ENCODE measurements around the gene ORAI2.
A peak's percentile ranks its signal among the peaks of the same experiment; 100 is the strongest.
"Not testable (repeated sequence)": the region's sequence is repeated elsewhere in the genome, so short reads cannot be mapped to it uniquely, and the experiment has no call there.

Gene ORAI2

DNA sequence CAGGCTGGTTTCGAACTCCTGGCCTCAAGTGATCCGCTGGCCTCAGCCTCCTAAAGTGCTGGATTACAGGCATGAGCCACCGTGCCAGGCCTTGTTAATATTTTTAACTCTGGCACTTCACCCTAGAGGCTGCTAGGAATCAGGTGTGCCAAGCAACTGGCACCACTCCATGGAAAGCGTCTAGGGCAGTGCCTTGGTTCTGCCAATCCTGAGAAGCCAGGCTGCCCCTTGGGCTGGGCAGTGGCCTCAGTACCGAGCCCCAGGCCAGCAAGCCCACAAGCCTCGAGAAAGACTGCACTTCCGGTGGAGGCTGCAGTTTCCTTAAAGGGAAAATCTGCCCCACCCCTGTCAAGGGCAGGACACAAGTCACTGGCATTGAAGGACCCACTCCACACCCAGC, 19.9 kb downstream of the ORAI2 start:
- no peaks in the 10 kb centered on the region for H3K9me3 ChIP-seq (ENCODE audit: control insufficient read depth in 5 of 5, low read length in 5 of 5)
- peaks cover 0 to 30% (median 22%) of the 10 kb centered on the region in 5 donors for H3K36me3 ChIP-seq (ENCODE audit: control insufficient read depth in 5 of 5, insufficient read depth in 5 of 5, low read length in 5 of 5)
- H3K9ac ChIP-seq (ENCODE audit: low read length in 5 of 5) = no peak overlapping the region
- H3K4me3 ChIP-seq (ENCODE audit: low read depth in 1 of 5, low read length in 5 of 5) = no peak overlapping the region
- H3K27ac ChIP-seq (ENCODE audit: low read depth, low read length) = no peak overlapping the region
- H3K4me1 ChIP-seq (ENCODE audit: control insufficient read depth in 5 of 5, insufficient read depth in 5 of 5, low read length in 5 of 5) = peaks cover 0 to 9% (median 7%) of the 10 kb centered on the region in 5 donors
- H3K27me3 ChIP-seq (ENCODE audit: control insufficient read depth in 5 of 5, insufficient read depth in 4 of 5, low read length in 5 of 5) = no peaks in the 10 kb centered on the region

DNA sequence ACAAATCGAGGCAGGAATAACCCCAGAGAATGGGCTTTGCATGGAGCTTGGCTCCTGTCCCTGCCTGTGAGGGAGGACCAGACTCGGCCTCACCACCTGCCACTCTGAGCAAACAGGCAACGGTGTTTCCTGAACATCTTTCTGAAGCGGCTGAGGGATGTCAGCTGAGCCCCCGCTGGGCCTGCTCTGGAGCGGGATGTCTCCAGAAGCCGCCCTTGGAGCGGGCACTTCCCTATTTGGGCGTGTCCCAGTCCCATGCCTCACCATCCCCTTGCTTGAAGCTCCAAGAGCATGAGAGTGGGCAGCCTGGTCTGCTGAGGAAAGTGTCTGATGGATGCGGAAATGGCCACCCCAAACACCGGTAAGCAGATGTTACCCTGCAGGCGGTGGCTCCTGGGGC, 21.1 kb downstream of the ORAI2 start:
- H3K9me3 ChIP-seq (ENCODE audit: control insufficient read depth in 5 of 5, low read length in 5 of 5) = no peaks in the 10 kb centered on the region
- H3K4me1 ChIP-seq (ENCODE audit: control insufficient read depth in 5 of 5, insufficient read depth in 5 of 5, low read length in 5 of 5) = peaks cover 0 to 9% (median 7%) of the 10 kb centered on the region in 5 donors
- no peak overlapping the region for H3K9ac ChIP-seq (ENCODE audit: low read length in 5 of 5)
- no peak overlapping the region for H3K4me3 ChIP-seq (ENCODE audit: low read depth in 1 of 5, low read length in 5 of 5)
- H3K36me3 ChIP-seq (ENCODE audit: control insufficient read depth in 5 of 5, insufficient read depth in 5 of 5, low read length in 5 of 5) = peaks cover 0 to 41% (median 30%) of the 10 kb centered on the region in 5 donors
- H3K27ac ChIP-seq (ENCODE audit: low read depth, low read length) = no peak overlapping the region
- no peaks in the 10 kb centered on the region for H3K27me3 ChIP-seq (ENCODE audit: control insufficient read depth in 5 of 5, insufficient read depth in 4 of 5, low read length in 5 of 5)

DNA sequence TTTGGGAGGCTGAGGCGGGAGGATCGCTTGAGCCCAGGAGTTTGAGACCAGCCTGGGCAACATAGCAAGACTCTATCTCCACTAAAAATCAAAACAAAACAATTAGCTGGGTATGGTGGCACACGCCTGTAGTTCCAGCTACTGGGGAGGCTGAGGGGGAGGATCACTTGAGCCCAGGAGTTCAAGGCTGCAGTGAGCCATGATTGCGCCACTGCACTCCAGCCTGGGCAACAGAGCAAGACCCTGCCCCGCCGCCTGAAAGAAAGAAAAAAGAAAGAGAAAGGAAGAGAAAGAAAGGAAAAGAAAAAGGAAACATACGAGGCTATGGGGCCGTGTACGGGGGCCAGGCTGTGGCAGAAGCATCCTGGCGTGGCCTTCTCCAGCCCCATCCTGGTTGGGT, 21.6 kb downstream of the ORAI2 start:
- not testable (repeated sequence) for H3K27me3 ChIP-seq (ENCODE audit: control insufficient read depth in 5 of 5, insufficient read depth in 4 of 5, low read length in 5 of 5); H3K27ac ChIP-seq (ENCODE audit: low read depth, low read length); H3K4me1 ChIP-seq (ENCODE audit: control insufficient read depth in 5 of 5, insufficient read depth in 5 of 5, low read length in 5 of 5); H3K4me3 ChIP-seq (ENCODE audit: low read depth in 1 of 5, low read length in 5 of 5); H3K9ac ChIP-seq (ENCODE audit: low read length in 5 of 5); H3K9me3 ChIP-seq (ENCODE audit: control insufficient read depth in 5 of 5, low read length in 5 of 5)
- peaks cover 0 to 44% (median 32%) of the 10 kb centered on the region in 5 donors for H3K36me3 ChIP-seq (ENCODE audit: control insufficient read depth in 5 of 5, insufficient read depth in 5 of 5, low read length in 5 of 5)

DNA sequence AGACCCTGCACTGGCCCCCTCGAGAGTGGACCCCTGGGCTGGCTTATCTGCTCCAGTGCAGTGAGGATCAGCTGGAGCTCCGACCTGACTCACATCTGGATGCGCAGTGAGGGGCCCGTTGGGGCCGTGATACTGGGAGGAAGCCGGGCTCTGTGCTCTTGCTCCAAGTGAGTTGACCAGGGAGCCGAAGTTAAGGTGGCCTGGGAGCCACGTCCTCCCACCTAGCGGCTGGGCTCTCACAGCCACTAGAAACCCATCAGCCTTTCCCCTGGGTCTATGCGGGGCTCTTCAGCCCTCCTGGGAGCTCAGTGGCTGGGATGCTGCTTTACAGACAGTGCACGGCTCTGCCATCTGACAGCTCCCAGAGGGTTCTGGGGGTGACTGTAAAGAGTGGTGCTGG, 22.2 kb downstream of the ORAI2 start:
- H3K9me3 ChIP-seq (ENCODE audit: control insufficient read depth in 5 of 5, low read length in 5 of 5) = no peaks in the 10 kb centered on the region
- H3K27ac ChIP-seq (ENCODE audit: low read depth, low read length) = no peak overlapping the region
- H3K4me3 ChIP-seq (ENCODE audit: low read depth in 1 of 5, low read length in 5 of 5) = no peak overlapping the region
- H3K27me3 ChIP-seq (ENCODE audit: control insufficient read depth in 5 of 5, insufficient read depth in 4 of 5, low read length in 5 of 5) = no peaks in the 10 kb centered on the region
- H3K4me1 ChIP-seq (ENCODE audit: control insufficient read depth in 5 of 5, insufficient read depth in 5 of 5, low read length in 5 of 5) = peaks cover 0 to 9% (median 7%) of the 10 kb centered on the region in 5 donors
- no peak overlapping the region for H3K9ac ChIP-seq (ENCODE audit: low read length in 5 of 5)
- peaks cover 0 to 47% (median 32%) of the 10 kb centered on the region in 5 donors for H3K36me3 ChIP-seq (ENCODE audit: control insufficient read depth in 5 of 5, insufficient read depth in 5 of 5, low read length in 5 of 5)

DNA sequence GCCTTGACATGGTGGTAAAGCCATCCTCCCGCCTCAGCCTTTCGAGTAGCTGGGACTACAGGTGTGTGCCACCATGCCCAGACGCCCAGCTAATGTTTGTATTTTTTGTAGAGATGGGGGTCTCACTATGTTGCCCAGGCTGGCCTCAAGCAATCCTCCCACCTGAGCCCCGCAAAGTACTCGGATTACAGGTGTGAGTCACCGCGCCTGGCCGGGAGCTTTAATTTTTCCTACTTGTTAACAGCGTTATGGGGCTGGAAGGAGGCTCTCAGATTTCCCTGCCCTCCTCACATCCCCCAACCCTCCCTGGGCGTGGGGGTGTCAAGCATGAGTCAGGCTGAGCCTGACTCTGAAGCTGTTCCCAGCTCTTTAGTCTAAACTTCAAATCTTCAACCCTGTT, 23.0 kb downstream of the ORAI2 start:
- H3K27ac ChIP-seq (ENCODE audit: low read depth, low read length) = no peak overlapping the region
- no peak overlapping the region for H3K9ac ChIP-seq (ENCODE audit: low read length in 5 of 5)
- H3K4me3 ChIP-seq (ENCODE audit: low read depth in 1 of 5, low read length in 5 of 5) = no peak overlapping the region
- H3K27me3 ChIP-seq (ENCODE audit: control insufficient read depth in 5 of 5, insufficient read depth in 4 of 5, low read length in 5 of 5) = no peaks in the 10 kb centered on the region
- no peaks in the 10 kb centered on the region for H3K9me3 ChIP-seq (ENCODE audit: control insufficient read depth in 5 of 5, low read length in 5 of 5)
- peaks cover 0 to 7% (median 6%) of the 10 kb centered on the region in 5 donors for H3K4me1 ChIP-seq (ENCODE audit: control insufficient read depth in 5 of 5, insufficient read depth in 5 of 5, low read length in 5 of 5)
- H3K36me3 ChIP-seq (ENCODE audit: control insufficient read depth in 5 of 5, insufficient read depth in 5 of 5, low read length in 5 of 5) = peaks cover 0 to 48% (median 32%) of the 10 kb centered on the region in 5 donors

DNA sequence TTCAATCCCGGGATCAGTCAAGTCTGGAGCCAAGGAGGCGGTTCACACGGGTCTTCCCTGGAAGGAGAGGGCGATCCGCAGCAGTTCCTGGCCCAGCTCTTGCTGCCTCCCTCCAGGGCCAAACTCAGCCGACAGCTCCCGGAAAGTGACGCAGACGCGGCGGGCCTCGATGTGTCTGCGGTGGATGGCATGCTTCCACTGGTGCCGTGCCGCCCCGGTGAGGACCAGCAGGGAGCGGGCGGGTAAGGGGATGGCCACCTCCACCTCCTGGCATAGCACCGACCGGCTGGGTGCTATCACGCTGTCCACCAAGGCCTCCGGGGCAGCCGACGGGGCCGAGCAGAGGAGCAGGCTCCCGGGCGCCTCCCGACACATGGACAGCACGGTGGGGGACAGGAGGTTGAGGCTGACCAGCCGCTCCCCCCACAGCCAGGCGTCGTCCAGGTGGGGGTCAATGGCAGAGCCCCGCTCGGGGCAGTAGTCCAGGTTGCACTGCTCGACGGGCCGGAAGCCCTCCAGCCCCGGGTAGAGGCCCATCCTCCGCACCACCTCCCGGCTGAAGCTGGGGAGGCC, 24.1 kb downstream of the ORAI2 start:
- H3K36me3 ChIP-seq (ENCODE audit: control insufficient read depth in 5 of 5, insufficient read depth in 5 of 5, low read length in 5 of 5) = peaks cover 0 to 48% (median 32%) of the 10 kb centered on the region in 5 donors
- H3K4me3 ChIP-seq (ENCODE audit: low read depth in 1 of 5, low read length in 5 of 5) = no peak overlapping the region
- H3K4me1 ChIP-seq (ENCODE audit: control insufficient read depth in 5 of 5, insufficient read depth in 5 of 5, low read length in 5 of 5) = no peaks in the 10 kb centered on the region
- H3K27ac ChIP-seq (ENCODE audit: low read depth, low read length) = no peak overlapping the region
- no peaks in the 10 kb centered on the region for H3K9me3 ChIP-seq (ENCODE audit: control insufficient read depth in 5 of 5, low read length in 5 of 5)
- no peak overlapping the region for H3K9ac ChIP-seq (ENCODE audit: low read length in 5 of 5)
- H3K27me3 ChIP-seq (ENCODE audit: control insufficient read depth in 5 of 5, insufficient read depth in 4 of 5, low read length in 5 of 5) = no peaks in the 10 kb centered on the region

DNA sequence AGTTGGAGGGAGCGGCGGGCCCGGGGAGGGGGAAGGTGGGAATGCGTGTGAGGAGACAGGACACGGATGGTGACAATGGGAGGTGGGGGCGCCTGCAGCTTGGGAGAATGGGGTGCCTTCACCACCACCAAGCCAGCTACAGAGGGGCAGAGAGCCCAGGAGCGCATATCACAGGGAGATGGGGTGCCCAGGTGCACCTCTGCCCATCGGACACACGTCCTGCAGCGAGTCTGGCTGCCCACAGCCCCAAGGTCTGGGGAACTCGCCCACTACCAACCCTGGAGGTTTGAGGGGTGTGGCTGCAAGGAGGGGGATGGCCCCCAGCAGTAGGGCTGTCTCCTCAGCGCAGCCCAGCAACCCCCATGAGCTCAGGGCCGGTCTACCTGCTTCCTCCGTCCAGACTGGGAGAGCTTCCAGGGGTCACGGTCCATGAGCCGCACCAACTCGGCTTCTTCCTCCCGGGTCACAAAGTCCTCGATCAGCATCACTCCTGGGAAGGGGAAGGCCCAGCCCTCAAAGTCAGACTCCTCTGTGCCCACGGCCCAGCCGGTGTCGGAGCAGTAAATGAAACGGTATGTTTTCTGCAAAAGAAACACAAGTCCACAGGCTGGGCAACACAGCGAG, 26.0 kb downstream of the ORAI2 start:
- H3K4me3 ChIP-seq (ENCODE audit: low read depth in 1 of 5, low read length in 5 of 5) = no peak overlapping the region
- H3K9ac ChIP-seq (ENCODE audit: low read length in 5 of 5) = no peak overlapping the region
- no peak overlapping the region for H3K27ac ChIP-seq (ENCODE audit: low read depth, low read length)
- H3K9me3 ChIP-seq (ENCODE audit: control insufficient read depth in 5 of 5, low read length in 5 of 5) = no peaks in the 10 kb centered on the region
- H3K27me3 ChIP-seq (ENCODE audit: control insufficient read depth in 5 of 5, insufficient read depth in 4 of 5, low read length in 5 of 5) = no peaks in the 10 kb centered on the region
- peaks cover 2 to 12% (median 10%) of the 10 kb centered on the region in 5 donors for H3K4me1 ChIP-seq (ENCODE audit: control insufficient read depth in 5 of 5, insufficient read depth in 5 of 5, low read length in 5 of 5)
- peaks cover 0 to 48% (median 32%) of the 10 kb centered on the region in 5 donors for H3K36me3 ChIP-seq (ENCODE audit: control insufficient read depth in 5 of 5, insufficient read depth in 5 of 5, low read length in 5 of 5)

DNA sequence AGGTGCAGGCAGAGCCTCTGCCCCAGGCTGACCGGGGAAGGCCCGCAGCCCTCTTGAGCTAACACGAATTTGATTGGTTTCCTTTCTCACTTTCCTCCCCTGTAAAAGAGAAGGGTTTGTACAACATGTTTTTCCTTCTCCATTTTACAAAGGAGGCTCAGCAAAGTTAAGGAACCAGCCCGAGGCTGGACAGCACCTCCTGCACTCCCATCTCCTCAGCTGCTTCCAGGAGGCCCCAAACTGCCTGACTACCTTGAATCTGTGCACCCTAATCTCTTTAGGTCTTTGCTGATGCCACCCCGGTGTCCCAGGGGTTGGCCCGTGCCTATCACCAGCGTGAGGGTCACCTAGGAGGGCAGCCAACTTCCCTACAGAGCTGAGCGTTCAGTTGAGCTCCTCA, 27.1 kb downstream of the ORAI2 start:
- H3K4me1 ChIP-seq (ENCODE audit: control insufficient read depth in 5 of 5, insufficient read depth in 5 of 5, low read length in 5 of 5) = peaks cover 2 to 19% (median 16%) of the 10 kb centered on the region in 5 donors
- no peaks in the 10 kb centered on the region for H3K27me3 ChIP-seq (ENCODE audit: control insufficient read depth in 5 of 5, insufficient read depth in 4 of 5, low read length in 5 of 5)
- H3K36me3 ChIP-seq (ENCODE audit: control insufficient read depth in 5 of 5, insufficient read depth in 5 of 5, low read length in 5 of 5) = peaks cover 0 to 46% (median 32%) of the 10 kb centered on the region in 5 donors
- no peak overlapping the region for H3K27ac ChIP-seq (ENCODE audit: low read depth, low read length)
- H3K9ac ChIP-seq (ENCODE audit: low read length in 5 of 5) = no peak overlapping the region
- no peaks in the 10 kb centered on the region for H3K9me3 ChIP-seq (ENCODE audit: control insufficient read depth in 5 of 5, low read length in 5 of 5)
- no peak overlapping the region for H3K4me3 ChIP-seq (ENCODE audit: low read depth in 1 of 5, low read length in 5 of 5)

DNA sequence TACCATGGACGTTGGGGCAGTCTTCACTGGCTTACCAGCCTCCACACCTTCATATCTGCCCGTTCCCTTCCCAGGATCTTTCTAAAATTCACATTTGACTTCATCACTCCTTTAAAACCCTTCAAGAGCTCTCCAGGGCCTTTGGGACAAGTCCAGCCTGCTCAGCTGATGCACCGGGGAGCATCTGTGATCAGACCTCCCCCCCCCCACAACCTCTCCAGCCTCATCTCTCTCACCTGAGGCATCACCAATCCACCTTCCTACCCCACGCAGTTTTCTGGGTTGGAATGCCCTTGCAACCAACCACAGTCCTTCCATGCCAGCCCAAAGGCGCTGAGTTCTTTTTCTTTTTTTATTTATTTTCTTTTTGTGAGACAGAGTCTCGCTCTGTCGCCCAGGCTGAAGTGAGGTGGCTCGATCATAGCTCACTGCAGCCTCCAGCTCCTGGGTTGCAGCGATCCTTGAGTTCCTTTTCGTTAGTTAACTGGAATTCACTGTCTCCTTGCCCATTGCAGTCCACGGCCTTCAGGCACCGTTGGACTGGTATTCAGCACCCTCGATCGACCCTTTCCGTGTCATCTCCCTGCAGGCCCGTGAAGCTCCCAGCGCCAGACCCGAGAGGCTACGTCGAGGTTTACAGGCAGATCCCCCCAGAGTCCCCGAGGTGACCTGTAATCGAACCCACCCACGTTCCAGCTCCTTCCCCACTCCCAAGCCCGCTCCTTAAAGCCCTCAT, 30.6 kb downstream of the ORAI2 start:
- Histone ChIP-seq H3K4me1 (ENCODE audit: control insufficient read depth in 5 of 5, insufficient read depth in 5 of 5, low read length in 5 of 5) (peaks cover 4 to 28% (median 23%) of the 10 kb centered on the region in 5 donors), H3K9me3 (ENCODE audit: control insufficient read depth in 5 of 5, low read length in 5 of 5) (no peaks in the 10 kb centered on the region), H3K27me3 (ENCODE audit: control insufficient read depth in 5 of 5, insufficient read depth in 4 of 5, low read length in 5 of 5) (no peaks in the 10 kb centered on the region), H3K27ac (ENCODE audit: low read depth, low read length) (peak overlapping the region; percentile 74), H3K9ac (ENCODE audit: low read length in 5 of 5) (peak overlapping the region; percentile 81 to 100 (median 98)), H3K36me3 (ENCODE audit: control insufficient read depth in 5 of 5, insufficient read depth in 5 of 5, low read length in 5 of 5) (peaks cover 0 to 22% (median 6%) of the 10 kb centered on the region in 5 donors), H3K4me3 (ENCODE audit: low read depth in 1 of 5, low read length in 5 of 5) (peak overlapping the region; percentile 91 to 100 (median 98))
